ENCODE data around the gene DCTN5.
"Not testable (repeated sequence)": the region's sequence is repeated elsewhere in the genome, so short reads cannot be mapped to it uniquely, and the experiment has no call there.

The DCTN5 gene

GRCh38 chr16:23640931-23641765 lies at the start of gene DCTN5, which contains the start of gene PALB2:
Gene DCTN5 (plus strand): TSS chr16:23641466. CDS start chr16:23641543, 77 bp downstream.
Gene PALB2 (minus strand): TSS chr16:23641310. CDS start chr16:23641157, 153 bp downstream.
- peak; percentile 81 for DNase-seq

DNA sequence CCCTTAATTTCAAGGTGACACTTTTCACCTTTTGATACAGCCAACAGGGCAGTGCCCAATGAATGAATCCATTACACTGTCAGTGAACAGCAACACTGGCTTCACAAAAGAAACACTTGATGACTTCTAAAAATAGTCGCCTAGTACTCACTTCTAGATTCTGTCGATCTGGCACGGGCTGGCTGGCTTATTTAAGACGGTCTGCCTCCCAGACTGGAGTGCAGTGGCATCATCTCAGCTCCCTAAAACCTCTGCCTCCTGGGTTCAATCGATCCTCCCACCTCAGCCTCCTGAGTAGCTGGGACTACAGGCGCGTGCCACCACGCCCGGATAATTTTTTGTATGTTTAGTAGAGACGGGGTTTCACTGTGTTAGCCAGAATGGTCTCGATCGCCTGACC lies 47.1 kb upstream of the DCTN5 start:
- no peak for DNase-seq

- DNase-seq: no peak
These were observed 45.9 kb upstream of the DCTN5 start for GRCh38 chr16:23595246-23595950.

DNA sequence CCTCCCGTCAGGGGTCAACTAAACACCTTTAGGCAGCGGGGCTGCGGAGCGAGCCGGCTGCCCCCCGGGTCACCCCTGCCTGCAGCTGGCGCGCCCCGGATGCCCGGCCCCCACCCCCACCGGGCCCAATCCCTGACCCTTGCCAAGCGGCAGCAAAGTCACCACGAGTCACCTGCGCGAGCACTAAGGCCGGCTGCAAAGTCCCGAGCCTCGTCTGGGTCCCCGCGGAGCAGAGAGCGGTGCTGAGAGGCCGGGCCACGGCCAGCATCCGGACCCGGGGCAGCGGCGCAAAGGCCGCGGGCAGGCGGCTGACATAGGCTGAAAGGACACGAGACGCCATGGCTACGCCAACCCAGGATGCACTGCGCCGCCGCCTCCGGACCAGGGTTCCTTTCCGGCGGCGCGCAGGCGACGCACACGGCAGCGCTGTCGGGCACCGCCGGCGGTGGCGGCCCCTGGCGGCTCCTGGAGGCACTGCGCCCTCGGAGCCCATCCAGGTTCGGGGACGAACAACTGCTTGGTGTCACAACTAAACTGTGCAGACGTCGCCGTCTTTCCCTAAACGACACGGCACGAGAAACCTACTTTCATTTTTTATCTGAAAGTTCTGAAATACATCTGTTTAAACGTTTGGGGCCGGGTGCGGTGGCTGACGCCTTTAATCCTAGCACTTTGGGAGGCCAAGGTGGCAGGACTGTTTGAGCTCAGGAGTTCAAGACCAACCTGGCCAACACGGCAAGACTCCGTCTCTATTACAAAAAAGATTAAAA lies 45.1 kb upstream of the DCTN5 start, which contains the start of gene NDUFAB1:
TSS of gene NDUFAB1 (minus strand) at position 366 of the 770 bp plus-strand sequence. CDS start at position 340, 26 bp downstream.
- peak; percentile 92 for DNase-seq

GRCh38 chr16:23597003-23597756 lies 44.1 kb upstream of the DCTN5 start:
- DNase-seq: no peak

DNA sequence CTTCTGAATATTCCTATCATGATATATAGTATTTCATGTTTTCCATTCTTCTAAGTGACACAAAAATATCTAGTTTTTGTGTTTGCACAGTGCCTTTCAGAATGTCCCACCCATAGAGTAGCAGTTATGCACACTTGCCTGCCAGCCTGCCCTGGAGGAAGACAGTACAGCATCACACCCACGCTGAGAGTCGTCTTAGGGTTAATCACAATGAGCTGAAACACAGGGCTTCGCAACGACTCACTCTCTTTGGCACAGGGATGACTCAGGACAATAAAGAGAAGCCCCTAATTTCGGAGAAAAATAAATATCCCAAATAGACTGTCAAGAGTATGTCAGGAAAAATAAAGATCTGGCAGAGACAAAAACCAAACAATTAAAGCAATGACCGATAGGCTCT lies 33.5 kb upstream of the DCTN5 start:
- no peak for DNase-seq

GRCh38 chr16:23608194-23608593 lies 33.1 kb upstream of the DCTN5 start:
- DNase-seq: no peak

GRCh38 chr16:23609929-23610328 lies 31.3 kb upstream of the DCTN5 start:
- no peak for DNase-seq

- not testable (repeated sequence) for DNase-seq
These were observed 30.4 kb upstream of the DCTN5 start for GRCh38 chr16:23610905-23611304.

GRCh38 chr16:23611936-23612335 lies 29.3 kb upstream of the DCTN5 start:
- DNase-seq: no peak

DNA sequence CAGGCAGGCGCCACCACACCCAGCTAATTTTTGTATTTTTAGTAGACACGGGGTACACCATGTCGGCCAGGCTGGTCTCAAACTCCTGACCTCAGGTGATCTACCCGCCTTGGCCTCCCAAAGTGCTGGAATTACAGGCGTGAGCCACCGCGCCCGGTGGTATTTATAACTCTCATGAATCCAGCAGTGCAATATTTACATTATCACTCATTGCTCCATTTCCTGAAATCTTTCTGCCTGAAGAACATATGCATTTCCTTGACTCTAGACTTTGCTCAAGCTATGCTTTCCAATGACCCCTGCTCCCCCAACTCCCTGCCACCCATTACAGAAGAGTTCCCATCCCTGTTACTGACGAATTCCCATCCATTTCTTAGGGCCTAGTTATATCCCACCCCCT lies 25.5 kb upstream of the DCTN5 start:
- no peak for DNase-seq

DNA sequence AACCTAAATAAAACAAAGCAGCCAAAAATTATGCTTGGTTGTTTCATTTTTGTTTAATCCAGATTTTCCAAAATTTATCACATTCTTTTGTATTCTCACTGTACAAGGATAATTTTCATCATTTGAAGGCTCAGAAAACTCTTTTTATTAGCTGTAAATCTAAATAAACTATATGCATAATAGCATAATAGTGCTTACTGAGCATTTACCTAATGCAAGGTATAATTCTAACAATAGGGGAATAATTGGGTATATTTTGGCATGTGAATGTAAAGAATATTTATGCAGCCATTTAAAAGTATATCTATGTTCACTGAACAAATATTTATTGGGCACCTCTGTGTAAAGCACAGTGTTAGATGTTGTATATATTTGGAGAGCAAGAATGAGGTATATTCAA lies 17.2 kb upstream of the DCTN5 start:
- no peak for DNase-seq

DNA sequence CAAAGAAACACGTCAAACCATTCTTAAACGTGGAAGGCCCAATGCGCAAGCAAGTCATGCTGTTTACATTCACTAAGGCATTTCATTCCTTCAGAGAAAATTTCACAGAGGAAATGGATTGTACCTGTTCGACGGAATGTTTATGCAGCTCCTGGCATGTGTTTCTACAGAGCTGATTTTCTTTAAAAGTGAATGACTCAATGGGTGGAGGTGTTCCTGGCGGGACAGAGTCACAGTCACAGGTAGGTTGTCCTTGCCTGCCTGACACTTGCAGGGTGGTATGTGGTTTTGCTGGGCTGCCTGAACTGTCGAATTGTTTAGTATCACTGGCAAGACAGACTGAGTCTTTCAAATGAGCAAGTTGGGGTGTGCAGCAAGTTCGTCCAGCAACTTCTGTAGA lies 11.8 kb upstream of the DCTN5 start:
- DNase-seq: no peak

GRCh38 chr16:23631874-23632273 lies 9.4 kb upstream of the DCTN5 start:
- not testable (repeated sequence) for DNase-seq

DNA sequence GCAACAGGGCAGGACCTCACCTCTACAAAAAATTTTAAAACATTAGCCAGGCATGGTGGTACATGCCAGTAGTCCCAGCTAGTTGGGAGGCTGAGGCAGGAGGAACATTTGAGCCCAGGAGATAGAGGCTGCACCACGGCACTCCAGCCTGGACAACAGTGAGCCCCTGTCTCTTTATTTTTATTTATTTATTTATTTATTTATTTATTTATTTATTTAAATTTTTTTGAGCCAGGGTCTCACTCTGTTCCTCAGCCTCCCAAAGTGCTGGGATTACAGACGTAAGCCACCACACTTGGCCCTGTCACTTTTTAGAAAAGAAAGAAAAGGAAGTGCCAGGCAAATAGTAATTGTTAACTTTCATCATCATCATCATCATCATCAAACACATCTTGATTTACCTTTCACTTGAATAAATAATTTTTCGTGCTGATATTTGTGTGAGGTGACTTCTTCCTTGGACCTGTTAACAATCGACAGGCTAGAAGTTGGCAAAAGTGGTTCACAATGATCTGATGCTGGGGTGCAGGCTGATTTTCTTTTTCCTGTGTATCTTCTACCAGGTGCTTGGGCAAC lies 6.7 kb upstream of the DCTN5 start:
- DNase-seq: no peak

DNA sequence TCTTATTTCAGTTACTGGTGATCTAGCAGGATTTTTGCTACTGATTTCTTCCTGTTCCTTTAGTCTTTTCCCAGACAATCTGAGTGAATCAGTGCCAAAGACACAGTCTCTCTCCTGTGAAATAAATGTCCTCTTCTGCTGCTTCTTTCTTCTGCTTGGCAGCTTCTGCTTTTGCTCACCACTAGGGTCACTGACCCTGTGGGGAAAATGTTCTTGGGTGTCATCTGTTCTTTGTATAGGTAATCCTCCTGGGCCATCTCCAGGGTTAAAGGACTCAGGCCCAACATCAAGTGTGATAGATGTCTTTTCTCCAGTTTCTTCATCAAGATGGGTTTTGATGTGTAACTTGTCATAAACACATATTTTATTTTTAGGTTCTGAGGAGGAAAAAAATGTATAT lies 5.3 kb upstream of the DCTN5 start:
- no peak for DNase-seq

DNA sequence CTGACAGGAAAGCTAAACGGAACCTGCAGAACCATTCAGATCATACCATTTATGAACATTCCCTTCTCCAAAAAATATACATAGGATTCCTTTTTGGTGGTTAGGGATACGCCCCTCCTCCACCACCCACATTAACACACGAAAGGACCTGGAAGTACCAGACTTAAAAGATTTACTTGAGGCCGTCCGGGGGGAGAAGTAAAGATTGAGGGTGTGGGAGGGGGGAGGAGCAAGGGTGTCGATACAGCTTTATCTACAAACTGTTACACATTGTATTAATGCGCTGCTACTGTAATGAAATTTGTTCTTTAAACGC lies 693 bp upstream of the DCTN5 start:
- peak; percentile 32 for DNase-seq

DNA sequence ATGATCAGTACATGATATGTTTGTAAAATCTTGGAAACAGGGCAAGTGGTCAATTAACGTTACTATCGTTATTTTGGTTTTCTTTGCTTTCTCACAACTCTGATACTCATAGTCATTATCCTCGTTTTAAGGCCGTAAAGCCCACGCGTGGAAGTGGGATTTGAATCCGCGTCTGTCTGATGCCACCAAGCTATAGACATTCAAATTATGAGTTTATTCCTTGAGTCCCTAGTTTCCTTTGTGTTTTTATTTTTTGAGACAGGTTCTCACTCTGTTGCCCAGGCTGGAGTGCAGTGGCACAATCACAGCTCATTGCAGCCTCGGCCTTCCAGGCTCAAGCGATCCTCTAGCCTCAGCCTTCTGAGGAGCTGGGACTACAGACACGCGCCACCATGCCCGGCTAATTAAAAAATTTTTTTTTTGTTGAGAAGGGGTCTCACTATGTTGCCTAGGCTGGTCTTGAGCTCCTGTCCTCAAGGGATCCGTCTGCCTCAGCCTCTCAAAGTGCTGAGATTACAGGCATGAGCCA lies 1.0 kb downstream of the DCTN5 start:
- DNase-seq: no peak

DNA sequence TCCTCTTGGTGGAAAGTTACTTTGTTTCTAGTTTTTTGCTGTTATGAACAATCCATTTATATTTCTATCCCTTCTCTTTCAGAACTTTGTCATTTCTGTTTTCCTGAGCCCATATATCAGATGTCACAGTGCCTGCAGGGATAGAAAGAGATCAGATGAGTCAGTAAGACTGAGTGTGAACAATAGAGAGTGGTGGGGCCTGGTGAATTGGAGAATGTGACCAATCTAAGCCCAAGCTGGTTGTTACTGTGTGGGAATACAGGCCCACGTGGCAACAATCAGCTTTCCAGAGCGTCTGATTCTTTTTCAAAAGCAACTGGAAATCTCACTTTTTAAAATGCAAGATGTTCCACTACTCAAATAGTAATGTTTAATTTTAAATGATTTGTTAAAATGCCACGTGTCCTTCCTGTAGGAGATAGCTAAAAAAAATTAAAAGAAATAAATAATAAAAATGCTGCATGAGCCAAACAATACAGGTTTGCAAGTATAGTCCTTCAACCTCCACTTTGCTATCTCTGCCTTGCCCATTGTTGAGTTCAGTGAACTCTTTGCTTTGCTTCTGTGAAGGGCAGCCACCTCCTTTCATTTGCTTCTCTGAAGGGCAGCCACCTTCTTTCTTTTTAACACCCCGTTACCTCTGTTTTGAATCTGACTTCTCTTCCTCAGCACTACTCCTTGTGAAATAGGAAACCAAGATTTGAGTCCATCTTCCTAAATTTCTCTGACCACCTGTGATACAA lies 9.6 kb downstream of the DCTN5 start:
- DNase-seq: no peak

DNA sequence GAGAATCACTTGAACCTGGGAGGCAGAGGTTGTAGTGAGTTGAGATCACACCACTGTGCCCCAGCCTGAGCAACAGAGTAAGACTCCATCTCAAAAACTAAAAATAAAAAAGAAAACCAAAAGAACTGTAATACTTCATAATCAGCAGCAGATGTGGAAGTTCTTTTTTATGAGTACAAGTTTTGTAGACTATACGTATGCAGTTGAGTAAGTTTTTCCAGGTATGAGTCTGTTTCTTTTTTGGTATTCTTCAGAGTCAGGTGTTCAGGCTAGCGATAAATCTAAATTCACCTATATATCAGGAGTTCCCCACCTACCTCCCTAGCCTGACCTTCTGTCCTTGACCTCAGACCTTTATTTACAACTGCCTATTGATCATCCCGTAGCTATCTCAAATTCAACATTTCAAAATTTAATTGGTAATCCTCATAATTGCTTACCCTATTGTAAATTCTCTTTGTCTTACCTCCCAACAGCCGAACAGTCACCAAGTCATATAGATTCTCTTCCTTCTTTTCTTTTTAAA lies 10.7 kb downstream of the DCTN5 start:
- DNase-seq: no peak

DNA sequence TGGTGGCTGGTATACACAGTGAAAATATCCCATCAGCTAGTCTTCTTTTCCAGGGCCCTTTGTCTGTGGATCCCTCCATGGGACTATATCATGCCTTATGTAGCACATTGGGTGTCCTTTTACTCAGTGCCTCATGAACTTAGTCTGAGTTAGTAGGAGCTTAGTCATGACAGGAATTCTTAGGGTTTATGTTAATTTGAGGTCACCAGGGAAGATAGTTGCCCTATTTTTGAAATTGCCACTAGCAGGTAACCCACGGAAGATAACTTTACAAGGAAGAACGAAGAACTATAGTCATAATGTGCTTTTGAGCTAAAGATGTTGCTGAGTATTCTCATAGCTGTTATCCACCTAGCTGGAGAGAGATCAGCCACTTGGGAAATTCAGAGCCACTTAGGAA lies 22.7 kb downstream of the DCTN5 start:
- DNase-seq: no peak
